Dermis blood vessel endothelial cell (primary cell): Measurements from ENCODE around the gene HKDC1. TPM values are rescaled to one million over a fixed set of nuclear protein-coding genes. Genes with fewer than 3 reads are reported as not detected.
A peak's percentile ranks its signal among the peaks of the same experiment; 100 is the strongest.
"Not testable (repeated sequence)": the region's sequence is repeated elsewhere in the genome, so short reads cannot be mapped to it uniquely, and the experiment has no call there.

Experiments
- DNase-seq: peaks from one replicate; pipeline ENCODE4 v3.0.0; 2010
- total RNA-seq: library from RNA; depleted of rRNA; stranded (reverse); fragments of >200 nt; gene quantifications from 2 replicates; pipeline ENCODE4 v1.2.3, GENCODE V29; 2014

Gene HKDC1
- total RNA-seq, 1 donor from 2014 or later: 0.85 TPM

DNA sequence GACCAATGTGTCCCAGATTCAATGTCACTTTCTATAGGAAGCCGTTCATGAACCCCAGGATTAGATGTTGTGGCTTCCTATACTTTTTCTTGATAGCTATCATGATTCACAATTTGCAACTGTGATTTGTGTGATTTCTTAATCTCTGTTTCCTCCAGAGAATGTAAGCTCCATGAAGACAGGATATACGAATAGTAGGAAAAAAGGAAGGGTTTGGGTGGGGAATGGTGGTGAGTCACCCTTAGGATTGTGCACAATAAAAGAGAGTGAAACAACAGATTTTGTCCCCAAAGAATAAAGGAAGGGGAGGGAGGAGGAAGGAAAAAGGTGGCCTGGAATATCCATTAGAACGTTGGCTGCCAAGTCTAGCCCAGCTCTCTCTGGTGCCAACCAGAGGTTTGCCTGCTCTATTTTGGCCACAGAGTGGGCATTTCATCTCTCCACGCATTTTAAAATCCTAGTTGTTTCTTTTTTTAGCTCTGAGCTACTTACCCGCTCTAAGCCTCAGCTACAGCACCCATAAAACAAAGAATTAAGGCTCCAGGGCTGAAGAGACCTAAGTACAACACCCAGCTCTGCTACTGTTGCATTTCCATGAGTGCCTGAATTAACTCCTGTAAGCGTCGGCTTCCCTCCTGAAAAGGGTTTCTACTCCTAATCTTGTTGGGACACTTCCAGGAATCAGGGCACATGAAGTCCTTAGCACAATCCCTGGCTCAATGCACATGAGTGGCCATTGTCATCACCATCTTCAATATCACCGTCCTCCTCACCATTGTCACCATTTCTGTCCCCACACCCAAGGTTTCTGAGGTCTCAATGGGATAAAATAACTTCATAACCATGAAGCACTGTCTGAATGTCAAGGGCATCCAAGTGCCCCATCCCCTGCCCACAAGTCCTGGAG, 61.6 kb downstream of the HKDC1 start:
- no peak for DNase-seq

DNA sequence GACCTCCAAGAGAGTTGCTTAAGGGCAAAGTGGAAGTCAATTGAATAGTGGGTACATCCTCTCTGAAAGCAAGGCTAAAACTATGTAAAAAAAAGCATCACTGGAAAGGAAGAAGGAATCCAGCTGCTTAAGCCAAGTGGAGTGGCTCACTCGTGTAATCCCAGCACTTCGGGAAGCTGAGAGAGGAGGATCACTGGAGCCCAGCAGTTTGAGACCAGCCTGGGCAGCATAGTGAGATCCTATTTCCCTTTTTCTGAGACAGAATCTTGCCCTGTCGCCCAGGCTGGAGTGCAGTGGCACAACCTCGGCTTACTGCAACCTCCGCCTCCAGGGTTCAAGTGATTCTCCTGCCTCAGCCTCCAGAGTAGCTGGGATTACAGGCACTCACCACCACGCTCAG, 64.3 kb downstream of the HKDC1 start:
- DNase-seq: not testable (repeated sequence)

GRCh38 chr10:69285699-69286098, 65.6 kb downstream of the HKDC1 start:
- no peak for DNase-seq

DNA sequence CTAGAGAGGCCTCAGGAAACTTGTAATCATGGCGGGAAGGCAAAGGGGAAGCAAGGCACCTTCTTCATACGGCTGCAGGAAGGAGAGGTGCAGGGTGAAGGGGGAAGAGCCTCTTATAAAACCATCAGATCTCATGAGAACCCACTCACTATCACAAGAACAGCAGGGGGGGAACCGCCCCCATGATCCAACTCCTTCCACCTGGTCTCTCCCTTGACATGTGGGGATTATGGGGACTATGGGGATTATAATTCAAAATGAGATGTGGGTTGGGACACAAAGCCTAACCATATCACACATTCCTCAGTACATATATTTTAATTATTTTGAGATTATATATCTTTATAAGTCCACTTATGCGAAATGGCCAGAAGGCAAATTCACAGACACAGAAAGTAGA, 67.0 kb downstream of the HKDC1 start:
- DNase-seq: no peak

- no peak for DNase-seq
These were observed 70.9 kb downstream of the HKDC1 start for GRCh38 chr10:69290993-69291392.

- no peak for DNase-seq
These were observed 72.3 kb downstream of the HKDC1 start for GRCh38 chr10:69292459-69292858.

GRCh38 chr10:69295027-69295636, 75.0 kb downstream of the HKDC1 start:
- no peak for DNase-seq

DNA sequence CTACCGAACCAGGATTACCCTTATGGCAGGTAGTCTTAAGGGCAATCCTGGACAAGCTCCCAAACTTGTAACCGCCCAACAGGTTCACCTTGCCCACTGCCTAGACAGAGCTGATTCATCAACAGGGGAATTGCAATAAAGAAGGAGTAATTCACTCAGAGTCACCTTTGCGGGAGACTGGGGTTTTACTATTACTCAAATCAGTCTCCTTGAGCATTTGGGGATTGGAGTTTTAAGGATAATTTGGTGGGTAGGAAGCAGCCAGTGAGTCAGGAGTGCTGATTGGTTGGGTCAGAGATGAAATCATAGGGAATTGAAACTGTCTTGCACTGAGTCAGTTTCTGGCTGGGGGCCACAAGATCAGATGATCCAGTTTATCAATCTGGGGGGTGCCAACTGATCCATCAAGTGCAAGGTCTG, 83.5 kb downstream of the HKDC1 start:
- peak; percentile 23 for DNase-seq

DNA sequence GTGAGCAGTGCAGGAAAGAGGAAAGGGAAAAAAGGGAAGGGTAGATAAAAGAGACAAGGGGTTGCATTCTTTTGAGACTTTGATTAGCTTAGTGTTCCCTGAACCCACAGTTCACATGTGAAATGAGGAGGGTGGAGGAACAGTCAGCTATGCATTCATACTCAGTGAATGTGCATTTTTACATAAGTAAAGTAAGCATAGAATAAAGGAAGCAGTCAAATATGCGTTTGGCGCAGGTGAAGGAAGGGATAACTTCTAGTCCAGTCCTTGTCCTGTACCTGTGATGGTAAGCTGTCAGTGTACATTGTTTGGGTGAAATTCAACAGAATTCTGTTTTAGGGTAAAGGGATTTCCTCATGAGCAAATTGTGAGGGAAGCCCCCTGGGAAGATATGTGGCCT, 86.3 kb downstream of the HKDC1 start:
- no peak for DNase-seq

- DNase-seq: no peak
These were observed 87.3 kb downstream of the HKDC1 start for GRCh38 chr10:69307434-69307833.

GRCh38 chr10:69308304-69308703, 88.2 kb downstream of the HKDC1 start:
- DNase-seq: not testable (repeated sequence)

DNA sequence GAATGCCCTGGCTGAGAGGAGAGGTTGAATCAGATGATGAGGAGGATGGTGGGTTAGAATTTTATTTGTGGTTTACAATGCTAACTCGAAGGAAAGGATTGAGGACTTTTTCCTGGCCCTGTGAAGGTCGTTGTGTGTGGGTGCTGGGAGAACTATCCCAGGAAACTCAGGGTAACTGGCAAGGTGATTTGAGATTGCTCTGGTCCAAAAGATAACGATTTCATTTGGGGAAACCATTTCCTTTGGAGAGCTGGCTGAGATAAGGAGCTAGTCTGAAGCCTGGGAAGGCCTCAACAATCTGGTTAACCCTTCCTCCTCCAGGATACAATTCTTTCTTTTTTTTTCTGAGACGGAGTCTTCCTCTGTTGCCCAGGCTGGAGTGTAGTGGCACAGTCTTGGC, 91.2 kb downstream of the HKDC1 start:
- no peak for DNase-seq

GRCh38 chr10:69312528-69312927, 92.4 kb downstream of the HKDC1 start:
- no peak for DNase-seq

DNA sequence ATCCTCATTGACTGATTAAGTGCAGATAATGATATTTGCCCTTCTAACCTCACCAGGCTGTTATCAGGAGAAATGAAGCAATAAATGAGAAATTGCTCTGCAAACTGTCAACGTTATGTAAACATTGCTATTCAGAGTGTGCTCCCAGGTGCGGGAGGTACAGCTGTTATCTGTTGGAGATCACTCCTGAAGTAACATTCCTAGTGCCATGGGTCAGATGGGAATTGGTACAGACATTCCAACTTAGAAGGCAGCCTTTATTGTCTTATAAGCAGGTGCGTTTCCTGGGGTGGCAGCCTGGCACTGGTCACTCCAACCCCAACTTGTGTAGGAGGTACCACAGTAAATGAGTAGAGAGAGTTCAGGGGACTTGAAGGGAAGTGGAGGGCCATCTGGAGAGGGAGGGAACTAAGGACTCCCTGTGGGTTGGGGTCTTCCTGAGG, 95.0 kb downstream of the HKDC1 start:
- no peak for DNase-seq

GRCh38 chr10:69315610-69316312, 95.6 kb downstream of the HKDC1 start:
- no peak for DNase-seq

DNA sequence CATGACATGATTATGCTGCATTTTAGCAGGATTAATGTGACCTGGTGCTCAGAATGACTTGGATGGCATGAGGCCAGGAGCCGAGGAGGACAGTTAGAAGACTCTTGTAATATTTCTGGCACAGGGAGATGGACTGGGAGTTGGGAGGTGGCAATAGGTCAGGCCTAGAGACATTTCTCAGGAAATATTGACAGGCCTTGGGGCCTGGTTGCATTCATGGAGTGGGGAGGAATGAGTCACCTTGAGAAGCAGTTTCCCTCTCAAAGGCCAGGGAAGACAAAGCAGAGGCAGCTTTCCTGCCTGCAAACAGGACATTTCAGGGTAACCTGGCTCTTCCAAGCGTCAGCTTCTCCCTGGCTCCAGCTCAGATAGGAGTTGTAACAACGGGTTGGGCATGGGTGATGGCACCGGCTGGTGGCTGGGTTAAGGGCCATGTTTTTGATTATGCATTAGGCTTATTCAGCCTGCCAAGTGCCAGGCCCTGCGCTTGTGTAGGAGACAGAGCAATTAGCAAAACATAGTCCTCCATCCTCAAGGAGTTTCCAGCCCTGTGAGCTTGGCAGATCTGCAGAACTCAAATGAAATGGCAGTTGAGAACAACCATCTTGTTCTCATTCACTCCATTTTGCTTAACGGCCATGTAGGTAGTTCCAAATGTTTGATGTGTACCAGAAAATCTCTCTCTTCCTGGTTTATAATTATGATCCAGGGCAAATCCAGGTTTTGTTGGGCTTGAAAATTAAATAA, 96.4 kb downstream of the HKDC1 start:
- peak; percentile 84 for DNase-seq

Other genes starting within 250 kb of the HKDC1 start
- gene KIFBP, start 231.5 kb upstream of the HKDC1 start, total RNA-seq: 41.9 and 55.2 TPM in 2 replicates
- gene SRGN, start 132.2 kb upstream of the HKDC1 start, total RNA-seq: 495 and 622 TPM in 2 replicates
- gene VPS26A, start 96.2 kb upstream of the HKDC1 start, total RNA-seq: 34.5 and 56.8 TPM in 2 replicates
- 18.4 and 27.1 TPM in 2 replicates for gene SUPV3L1, start 40.1 kb upstream of the HKDC1 start, total RNA-seq
- gene HK1, start 58.2 kb downstream of the HKDC1 start, total RNA-seq: 110 and 142 TPM in 2 replicates
- gene TACR2, start 196.6 kb downstream of the HKDC1 start, total RNA-seq: 0.09 and 0.34 TPM in 2 replicates
- gene TSPAN15, start 231.1 kb downstream of the HKDC1 start, total RNA-seq: 108 and 175 TPM in 2 replicates